GM19351 (cell line): Measurements from ENCODE around the gene CT45A5.
"Not testable (repeated sequence)": the region's sequence is repeated elsewhere in the genome, so short reads cannot be mapped to it uniquely, and the experiment has no call there.

Experiments used
- ATAC-seq: cut with Tn5 transposase; IDR thresholded peaks from one replicate; pipeline ENCODE4 v1.9.1; 2021; ENCODE audit warnings: mild to moderate bottlenecking, moderate library complexity; ENCODE audit not compliant: unreplicated experiment

CT45A5 gene, protein sequence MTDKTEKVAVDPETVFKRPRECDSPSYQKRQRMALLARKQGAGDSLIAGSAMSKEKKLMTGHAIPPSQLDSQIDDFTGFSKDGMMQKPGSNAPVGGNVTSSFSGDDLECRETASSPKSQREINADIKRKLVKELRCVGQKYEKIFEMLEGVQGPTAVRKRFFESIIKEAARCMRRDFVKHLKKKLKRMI

DNA sequence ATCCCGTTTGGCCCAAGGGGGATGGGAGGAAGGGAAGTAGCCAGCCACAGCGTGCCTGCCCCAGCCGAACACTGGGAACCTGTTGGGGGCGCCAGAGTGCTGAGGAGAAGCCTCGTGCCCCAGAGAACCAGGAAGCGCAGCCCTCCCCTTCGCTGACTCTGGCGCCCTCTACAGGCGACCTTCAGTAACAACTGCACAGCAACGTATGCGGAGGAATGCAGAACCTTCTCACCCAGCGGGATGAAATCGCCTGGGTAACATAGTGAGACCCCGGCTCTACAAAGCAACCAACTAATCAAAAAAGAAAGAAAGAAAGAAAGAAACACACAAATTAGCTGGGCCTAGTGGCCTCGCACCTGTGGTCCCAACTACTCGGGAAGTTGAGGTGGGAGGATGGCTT is at the start of gene CT45A5:
Gene CT45A5, minus strand, starts transcription at position 101 of the 400 bp plus-strand sequence. CDS start 3,774 bp downstream, outside the sequence.
- ATAC-seq, result not testable (repeated sequence)

DNA sequence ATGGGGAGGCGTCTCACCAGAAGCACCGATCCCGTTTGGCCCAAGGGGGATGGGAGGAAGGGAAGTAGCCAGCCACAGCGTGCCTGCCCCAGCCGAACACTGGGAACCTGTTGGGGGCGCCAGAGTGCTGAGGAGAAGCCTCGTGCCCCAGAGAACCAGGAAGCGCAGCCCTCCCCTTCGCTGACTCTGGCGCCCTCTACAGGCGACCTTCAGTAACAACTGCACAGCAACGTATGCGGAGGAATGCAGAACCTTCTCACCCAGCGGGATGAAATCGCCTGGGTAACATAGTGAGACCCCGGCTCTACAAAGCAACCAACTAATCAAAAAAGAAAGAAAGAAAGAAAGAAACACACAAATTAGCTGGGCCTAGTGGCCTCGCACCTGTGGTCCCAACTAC is 34.6 kb upstream of the CT45A5 start, which contains the start of gene CT45A2:
Gene CT45A2, minus strand, starts transcription at position 101 of the 400 bp plus-strand sequence. CDS start 3,747 bp downstream, outside the sequence.
- ATAC-seq, result not testable (repeated sequence)

DNA sequence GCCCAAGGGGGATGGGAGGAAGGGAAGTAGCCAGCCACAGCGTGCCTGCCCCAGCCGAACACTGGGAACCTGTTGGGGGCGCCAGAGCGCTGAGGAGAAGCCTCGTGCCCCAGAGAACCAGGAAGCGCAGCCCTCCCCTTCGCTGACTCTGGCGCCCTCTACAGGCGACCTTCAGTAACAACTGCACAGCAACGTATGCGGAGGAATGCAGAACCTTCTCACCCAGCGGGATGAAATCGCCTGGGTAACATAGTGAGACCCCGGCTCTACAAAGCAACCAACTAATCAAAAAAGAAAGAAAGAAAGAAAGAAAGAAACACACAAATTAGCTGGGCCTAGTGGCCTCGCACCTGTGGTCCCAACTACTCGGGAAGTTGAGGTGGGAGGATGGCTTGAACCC is 17.4 kb upstream of the CT45A5 start, which contains the start of gene CT45A6:
Gene CT45A6, minus strand, starts transcription at position 101 of the 400 bp plus-strand sequence. CDS start 3,794 bp downstream, outside the sequence.
- not testable (repeated sequence) for ATAC-seq

DNA sequence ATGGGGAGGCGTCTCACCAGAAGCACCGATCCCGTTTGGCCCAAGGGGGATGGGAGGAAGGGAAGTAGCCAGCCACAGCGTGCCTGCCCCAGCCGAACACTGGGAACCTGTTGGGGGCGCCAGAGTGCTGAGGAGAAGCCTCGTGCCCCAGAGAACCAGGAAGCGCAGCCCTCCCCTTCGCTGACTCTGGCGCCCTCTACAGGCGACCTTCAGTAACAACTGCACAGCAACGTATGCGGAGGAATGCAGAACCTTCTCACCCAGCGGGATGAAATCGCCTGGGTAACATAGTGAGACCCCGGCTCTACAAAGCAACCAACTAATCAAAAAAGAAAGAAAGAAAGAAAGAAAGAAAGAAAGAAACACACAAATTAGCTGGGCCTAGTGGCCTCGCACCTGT is 17.2 kb downstream of the CT45A5 start, which contains the start of gene CT45A3:
Gene CT45A3, minus strand, starts transcription at position 101 of the 400 bp plus-strand sequence. CDS start 3,747 bp downstream, outside the sequence.
- ATAC-seq, result not testable (repeated sequence)

DNA sequence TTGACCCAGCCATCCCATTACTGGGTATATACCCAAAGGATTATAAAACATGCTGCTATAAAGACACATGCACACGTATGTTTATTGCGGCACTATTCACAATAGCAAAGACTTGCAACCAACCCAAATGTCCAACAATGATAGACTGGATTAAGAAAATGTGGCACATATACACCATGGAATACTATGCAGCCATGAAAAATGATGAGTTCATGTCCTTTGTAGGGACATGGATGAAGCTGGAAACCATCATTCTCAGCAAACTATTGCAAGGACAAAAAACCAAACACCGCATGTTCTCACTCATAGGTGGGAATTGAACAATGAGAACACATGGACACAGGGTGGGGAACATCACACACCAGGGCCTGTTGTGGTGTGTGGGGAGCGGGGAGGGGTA is 40.6 kb downstream of the CT45A5 start:
- not testable (repeated sequence) for ATAC-seq

DNA sequence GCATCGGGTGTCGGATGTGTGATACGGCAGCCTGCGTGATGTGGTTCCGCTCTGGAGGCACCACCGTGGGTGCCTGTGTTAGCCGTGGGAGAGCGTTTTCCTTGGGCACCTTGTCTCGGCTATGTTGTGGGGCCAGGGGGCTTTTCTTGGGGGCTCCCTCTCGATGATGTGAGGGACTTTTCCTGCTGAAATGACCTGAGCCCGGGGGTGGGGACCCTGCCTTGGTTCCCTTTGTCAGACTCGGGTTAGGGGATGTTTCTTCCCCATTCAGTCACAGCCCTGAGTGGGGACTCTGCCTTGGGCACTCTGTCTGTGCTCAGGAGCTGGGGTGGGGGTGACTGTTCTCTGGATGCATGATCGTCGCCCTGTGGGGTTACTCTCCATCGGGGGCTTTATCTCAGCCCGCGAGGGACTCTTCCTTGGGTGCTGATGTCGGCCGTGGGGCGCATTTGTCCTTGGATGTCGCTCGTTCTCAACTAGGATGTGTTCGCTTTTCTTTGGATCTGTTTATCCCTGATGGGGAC is 44.0 kb downstream of the CT45A5 start:
- no peak for ATAC-seq

DNA sequence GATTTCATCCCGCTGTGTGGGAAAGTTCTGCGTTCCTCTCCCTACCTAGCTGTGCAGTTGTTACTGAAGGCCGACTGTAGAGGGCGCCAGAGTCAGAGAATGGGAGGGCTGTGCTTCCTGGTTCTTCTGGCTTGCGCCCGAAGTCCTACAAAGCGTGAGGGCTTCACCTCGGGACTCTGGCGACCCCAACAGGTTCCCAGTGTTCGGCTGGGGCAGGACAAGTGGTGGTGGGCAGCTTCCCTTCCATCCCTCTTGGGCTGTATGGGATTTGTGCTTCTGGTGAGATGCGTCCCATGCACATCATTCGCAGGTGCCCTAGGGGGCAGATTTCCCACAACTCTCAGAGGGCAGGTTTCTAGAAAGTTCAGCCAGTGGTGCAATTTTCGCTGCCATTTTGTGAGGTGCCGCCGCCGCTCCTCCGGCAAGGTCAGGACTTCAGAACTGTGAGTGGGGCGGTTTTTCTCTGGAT is 44.6 kb downstream of the CT45A5 start:
- peak; percentile 65 for ATAC-seq

DNA sequence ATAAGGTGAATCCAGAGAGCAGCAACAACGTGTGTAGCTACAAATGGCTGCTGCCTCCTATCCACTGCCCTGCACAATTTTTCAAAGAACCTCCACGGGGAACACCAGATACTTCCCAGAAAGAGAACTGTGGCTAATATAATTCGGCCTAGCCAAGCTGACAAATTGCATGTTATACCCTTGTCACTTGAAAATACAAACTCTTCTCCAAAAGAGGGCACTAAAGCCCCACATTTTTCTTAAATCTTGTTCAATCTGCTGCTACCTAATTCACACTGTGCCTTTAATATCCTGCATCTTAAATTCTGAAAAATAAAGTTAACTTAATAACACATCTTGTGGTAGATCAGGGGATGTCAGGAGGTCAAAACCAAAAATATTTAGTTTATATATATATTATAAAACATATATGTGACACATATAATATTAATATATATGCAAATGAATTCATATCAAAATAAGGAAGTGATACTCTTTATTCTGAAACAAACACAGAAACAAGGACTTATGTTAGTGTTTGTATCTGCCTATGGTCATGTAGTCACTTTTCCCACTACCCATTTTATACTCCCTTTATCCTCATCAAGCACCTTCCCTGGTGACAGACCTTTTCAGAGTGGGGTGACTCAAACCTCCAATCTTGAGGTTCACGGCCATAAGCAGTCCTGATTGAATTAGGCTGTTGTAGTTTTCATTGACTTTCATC is 47.8 kb downstream of the CT45A5 start:
- ATAC-seq, result peak; percentile 61

DNA sequence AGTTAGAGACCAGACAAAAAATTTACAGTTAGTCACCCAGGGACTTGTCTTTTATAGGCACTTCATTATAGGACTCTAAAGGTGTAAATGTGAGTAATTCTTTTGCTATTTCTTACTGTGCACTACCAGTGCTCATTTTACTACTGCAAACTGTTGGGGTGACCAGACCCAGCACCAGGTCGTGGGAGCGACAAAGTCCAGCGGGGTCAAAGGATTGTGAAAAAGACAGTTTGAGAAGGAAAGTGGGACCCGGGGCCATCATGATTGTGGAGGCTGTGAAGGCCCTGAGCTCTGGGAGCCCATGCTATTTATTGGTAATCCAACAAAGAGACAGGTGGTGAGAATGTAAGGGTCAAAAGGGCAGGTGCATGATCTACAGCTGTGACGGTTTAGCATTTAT is 50.6 kb downstream of the CT45A5 start:
- not testable (repeated sequence) for ATAC-seq
